HG03108 (cell line): ENCODE data around the gene SCP2.

Experiments
- ATAC-seq: cut with Tn5 transposase; IDR thresholded peaks from one replicate; pipeline ENCODE4 v1.9.1; 2021; ENCODE audit warnings: moderate library complexity; ENCODE audit not compliant: unreplicated experiment

SCP2 gene

GRCh38 chr1:53093778-53094532 lies 166.9 kb downstream of the SCP2 start:
- ATAC-seq = no peak

DNA sequence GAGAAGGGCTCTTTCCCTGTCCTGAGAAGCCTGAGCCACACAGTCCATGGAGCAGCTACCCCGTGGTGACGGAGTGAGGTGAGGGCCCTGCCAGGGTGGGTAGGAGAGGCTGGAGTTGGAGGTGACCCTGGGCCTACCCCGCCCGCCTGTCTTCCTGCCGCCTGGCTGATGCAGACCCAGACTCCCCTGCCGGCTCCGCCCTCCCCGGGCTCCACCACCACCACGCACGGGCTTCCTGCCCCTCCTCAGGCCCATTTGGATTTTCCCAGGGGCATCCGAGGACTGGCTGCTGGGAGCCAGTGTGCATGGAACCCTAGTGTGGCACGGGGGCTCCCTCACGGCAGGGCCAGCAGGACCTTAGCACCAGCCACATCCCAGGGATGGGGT lies 167.4 kb downstream of the SCP2 start:
- ATAC-seq = no peak
